HG03565 (cell line): ENCODE measurements around the gene PIGM.
A peak's percentile ranks its signal among the peaks of the same experiment; 100 is the strongest.

Experiments used
- ATAC-seq: cut with Tn5 transposase; IDR thresholded peaks from one replicate; pipeline ENCODE4 v1.9.1; 2021; ENCODE audit warnings: mild to moderate bottlenecking, moderate library complexity; ENCODE audit not compliant: unreplicated experiment

The PIGM gene

GRCh38 chr1:160031365-160032164, at the start of gene PIGM:
Gene PIGM (minus strand): TSS chr1:160031990. CDS start chr1:160031739, 251 bp downstream.
- peak; percentile 94 for ATAC-seq

GRCh38 chr1:160081261-160081936, 49.6 kb upstream of the PIGM start, which contains the start of gene KCNJ9:
Gene KCNJ9 (plus strand): TSS chr1:160081538. CDS start chr1:160084031, 2,493 bp downstream.
- ATAC-seq = no peak

- no peak for ATAC-seq
These were observed 48.8 kb upstream of the PIGM start for GRCh38 chr1:160080381-160081100.

- no peak for ATAC-seq
These were observed 47.7 kb upstream of the PIGM start for GRCh38 chr1:160079448-160079847.

GRCh38 chr1:160078512-160079195, 46.9 kb upstream of the PIGM start:
- ATAC-seq = peak; percentile 70

- no peak for ATAC-seq
These were observed 45.7 kb upstream of the PIGM start for GRCh38 chr1:160077486-160077885.

GRCh38 chr1:160076295-160076694, 44.5 kb upstream of the PIGM start:
- no peak for ATAC-seq

- no peak for ATAC-seq
These were observed 44.0 kb upstream of the PIGM start for GRCh38 chr1:160075836-160076235.

- no peak for ATAC-seq
These were observed 43.1 kb upstream of the PIGM start for GRCh38 chr1:160074865-160075264.

- no peak for ATAC-seq
These were observed 39.5 kb upstream of the PIGM start for GRCh38 chr1:160071289-160071688.

GRCh38 chr1:160070243-160071163, 38.7 kb upstream of the PIGM start:
- no peak for ATAC-seq

GRCh38 chr1:160069460-160070231, 37.9 kb upstream of the PIGM start, which contains the start of gene KCNJ10:
Gene KCNJ10 (minus strand): TSS chr1:160070160. CDS start chr1:160042532, 27,628 bp downstream.
- ATAC-seq = no peak

GRCh38 chr1:160068225-160068624, 36.4 kb upstream of the PIGM start:
- no peak for ATAC-seq

GRCh38 chr1:160066829-160067745, 35.3 kb upstream of the PIGM start:
- ATAC-seq = no peak

- ATAC-seq = no peak
These were observed 33.0 kb upstream of the PIGM start for GRCh38 chr1:160064746-160065145.

- ATAC-seq = no peak
These were observed 32.4 kb upstream of the PIGM start for GRCh38 chr1:160064164-160064563.

GRCh38 chr1:160063176-160063575, 31.4 kb upstream of the PIGM start:
- no peak for ATAC-seq

- no peak for ATAC-seq
These were observed 30.4 kb upstream of the PIGM start for GRCh38 chr1:160062230-160062532.
